ENCODE results near the gene GRM5.

The GRM5 gene

GRCh38 chr11:88603091-88603867 lies 462.5 kb downstream of the GRM5 start:
- no peak overlapping the region for H3K4me3 ChIP-seq (ENCODE audit: low read depth, low read length)
- no peak for TF ChIP-seq CTCF (conservative IDR thresholded peaks at IDR 0.05; ENCODE audit: low read depth, low read length)
- peak; percentile 91 for DNase-seq (ENCODE audit: low read depth)

GRCh38 chr11:88597387-88597786 lies 468.4 kb downstream of the GRM5 start:
- TF ChIP-seq CTCF (conservative IDR thresholded peaks at IDR 0.05; ENCODE audit: low read depth, low read length), result no peak
- no peak for DNase-seq (ENCODE audit: low read depth)

GRCh38 chr11:88596786-88597185 lies 469.0 kb downstream of the GRM5 start:
- no peak for TF ChIP-seq CTCF (conservative IDR thresholded peaks at IDR 0.05; ENCODE audit: low read depth, low read length)
- no peak for DNase-seq (ENCODE audit: low read depth)
- no peak overlapping the region for H3K4me3 ChIP-seq (ENCODE audit: low read depth, low read length)

More at GRCh38 chr11:88597387-88597786, 468.4 kb downstream of the GRM5 start:
- H3K4me3 ChIP-seq (ENCODE audit: low read depth, low read length), result no peak overlapping the region

GRCh38 chr11:88594274-88594950 lies 471.4 kb downstream of the GRM5 start:
- no peak for DNase-seq (ENCODE audit: low read depth)
- H3K4me3 ChIP-seq (ENCODE audit: low read depth, low read length), result no peak overlapping the region
- no peak for TF ChIP-seq CTCF (conservative IDR thresholded peaks at IDR 0.05; ENCODE audit: low read depth, low read length)

GRCh38 chr11:88590361-88590760 lies 475.4 kb downstream of the GRM5 start:
- TF ChIP-seq CTCF (conservative IDR thresholded peaks at IDR 0.05; ENCODE audit: low read depth, low read length), result no peak
- DNase-seq (ENCODE audit: low read depth), result no peak
- H3K4me3 ChIP-seq (ENCODE audit: low read depth, low read length), result no peak overlapping the region

GRCh38 chr11:88583251-88583650 lies 482.5 kb downstream of the GRM5 start:
- no peak for TF ChIP-seq CTCF (conservative IDR thresholded peaks at IDR 0.05; ENCODE audit: low read depth, low read length)
- no peak overlapping the region for H3K4me3 ChIP-seq (ENCODE audit: low read depth, low read length)
- no peak for DNase-seq (ENCODE audit: low read depth)

All from choroid plexus epithelial cell (primary cell).